ENCODE results near the gene FBXL2. TPM values are rescaled to one million over a fixed set of nuclear protein-coding genes. Genes with fewer than 3 reads are reported as not detected.

FBXL2 gene
- total and polyA plus RNA-seq, 2 of the 8 experiments (the other 6 are each of a cell fraction or from before 2014, with no cell fraction given): 3.1 to 5.4 TPM

- TF ChIP-seq CHD7 (IDR thresholded peaks at IDR 0.05; ENCODE audit: insufficient replicate concordance, low read length): no peak
- TF ChIP-seq SP4 (IDR thresholded peaks at IDR 0.05; ENCODE audit: low read length): no peak
- TF ChIP-seq CHD2 (IDR thresholded peaks at IDR 0.05; ENCODE audit: low read length): no peak
- TF ChIP-seq RAD21 (IDR thresholded peaks at IDR 0.05 in 1 of 2, conservative IDR thresholded peaks at IDR 0.05 in 1 of 2; ENCODE audit: low read depth in 2 of 2, low read length in 2 of 2): no peak
- no peak for TF ChIP-seq SIRT6 (IDR thresholded peaks at IDR 0.05; ENCODE audit: low read length)
- TF ChIP-seq KDM1A (IDR thresholded peaks at IDR 0.05; ENCODE audit: borderline replicate concordance, low read length): no peak
- no peak for TF ChIP-seq FOSL1 (IDR thresholded peaks at IDR 0.05; ENCODE audit: insufficient read depth, low read depth, low read length)
- TF ChIP-seq EP300 (IDR thresholded peaks at IDR 0.05; ENCODE audit: borderline replicate concordance in 1 of 2, low read depth in 2 of 2, low read length in 2 of 2): no peak
These were observed 147.6 kb downstream of the FBXL2 start (continued) for GRCh38 chr3:33424606-33425452.

All from H1 (cell line).